B cell (primary cell): ENCODE data around the gene BABAM2.

Experiments
- CTCF ChIP-seq: fragments of 200-600 bp; IDR thresholded peaks from one replicate; pipeline ENCODE4 v1.8.0; 2022; ENCODE audit warnings: antibody characterized with exemption, mild to moderate bottlenecking
- EZH2 ChIP-seq: IDR thresholded peaks from 2 replicates; pipeline ENCODE4 v1.6.1; 2012; ENCODE audit warnings: borderline replicate concordance, low read depth, mild to moderate bottlenecking, moderate library complexity, low read length; ENCODE audit not compliant: insufficient read depth, poor library complexity, severe bottlenecking

GRCh38 chr2:28182348-28182747 lies 291.8 kb downstream of the BABAM2 start:
- TF ChIP-seq CTCF (no peak), EZH2 (no peak)
